PC-9 (cell line): Measurements from ENCODE around the gene DOCK7.

Experiments used
- EZH2 ChIP-seq: fragments of 200-600 bp; sonication (generic); IDR thresholded peaks from 2 replicates; pipeline ENCODE4 v1.8.0; 2017; ENCODE audit warnings: antibody characterized with exemption, low read depth
- TF ChIP-seq, protein P1 (sequence below): fragments of 200-600 bp; sonication (generic); conservative IDR thresholded peaks from 2 replicates; pipeline ENCODE4 v1.6.1; 2017; ENCODE audit warnings: mixed run types, antibody characterized with exemption, mild to moderate bottlenecking, moderate library complexity

DNA sequence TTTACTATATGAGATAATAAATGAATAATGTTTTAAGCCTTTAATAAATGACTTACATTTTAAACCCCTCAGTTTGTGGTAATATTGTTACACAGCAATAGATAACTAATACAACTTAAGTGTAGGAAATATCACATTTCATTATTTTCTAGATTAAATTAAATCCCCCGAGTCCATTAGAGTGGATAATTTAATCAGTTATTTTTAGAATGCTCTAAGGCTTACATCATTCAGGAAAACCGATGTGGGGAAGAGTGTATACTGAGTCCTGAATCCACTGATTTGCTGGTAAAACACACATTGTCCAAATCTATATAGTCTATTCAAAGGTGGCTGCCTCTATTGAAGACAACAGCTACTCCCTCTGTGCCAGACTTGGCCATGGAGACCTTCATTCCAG, 35.7 kb upstream of the DOCK7 start:
- TF ChIP-seq, protein P1, sequence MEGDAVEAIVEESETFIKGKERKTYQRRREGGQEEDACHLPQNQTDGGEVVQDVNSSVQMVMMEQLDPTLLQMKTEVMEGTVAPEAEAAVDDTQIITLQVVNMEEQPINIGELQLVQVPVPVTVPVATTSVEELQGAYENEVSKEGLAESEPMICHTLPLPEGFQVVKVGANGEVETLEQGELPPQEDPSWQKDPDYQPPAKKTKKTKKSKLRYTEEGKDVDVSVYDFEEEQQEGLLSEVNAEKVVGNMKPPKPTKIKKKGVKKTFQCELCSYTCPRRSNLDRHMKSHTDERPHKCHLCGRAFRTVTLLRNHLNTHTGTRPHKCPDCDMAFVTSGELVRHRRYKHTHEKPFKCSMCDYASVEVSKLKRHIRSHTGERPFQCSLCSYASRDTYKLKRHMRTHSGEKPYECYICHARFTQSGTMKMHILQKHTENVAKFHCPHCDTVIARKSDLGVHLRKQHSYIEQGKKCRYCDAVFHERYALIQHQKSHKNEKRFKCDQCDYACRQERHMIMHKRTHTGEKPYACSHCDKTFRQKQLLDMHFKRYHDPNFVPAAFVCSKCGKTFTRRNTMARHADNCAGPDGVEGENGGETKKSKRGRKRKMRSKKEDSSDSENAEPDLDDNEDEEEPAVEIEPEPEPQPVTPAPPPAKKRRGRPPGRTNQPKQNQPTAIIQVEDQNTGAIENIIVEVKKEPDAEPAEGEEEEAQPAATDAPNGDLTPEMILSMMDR: no peak
- no peak for TF ChIP-seq EZH2
